GM19025 (cell line): ENCODE measurements around the gene ZNF799.
"Not testable (repeated sequence)": the region's sequence is repeated elsewhere in the genome, so short reads cannot be mapped to it uniquely, and the experiment has no call there.

ENCODE experiments used
- ATAC-seq: cut with Tn5 transposase; IDR thresholded peaks from one replicate; pipeline ENCODE4 v1.9.1; 2021; ENCODE audit warnings: mild to moderate bottlenecking, low read depth, moderate library complexity; ENCODE audit not compliant: unreplicated experiment

ZNF799 gene

GRCh38 chr19:12400633-12401502 is at the start of gene ZNF799:
ZNF799 (minus strand) TSS chr19:12401271; CDS start chr19:12401070, 201 bp downstream.
- ATAC-seq = peak; percentile 91

DNA sequence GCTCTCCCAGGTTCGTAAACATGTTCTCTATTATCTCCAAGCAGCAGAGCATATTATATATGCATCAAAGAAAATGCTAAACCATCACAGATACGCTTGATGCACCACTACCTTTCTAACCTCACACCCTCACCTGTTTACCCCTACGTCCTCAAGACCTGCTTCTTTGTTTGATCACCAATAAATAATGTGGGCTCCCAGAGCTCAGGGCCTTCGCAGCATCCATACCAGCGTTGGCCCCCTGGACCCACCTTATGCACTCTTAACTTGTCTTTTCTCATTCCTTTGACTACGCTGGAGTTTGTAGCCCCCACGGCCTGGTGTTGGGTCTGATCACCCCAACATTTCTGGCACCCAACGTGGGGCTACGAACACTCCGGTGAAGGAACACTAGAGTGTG is 49.8 kb upstream of the ZNF799 start:
- ATAC-seq = no peak

- ATAC-seq = no peak
These were observed 47.7 kb upstream of the ZNF799 start for GRCh38 chr19:12448808-12449207.

DNA sequence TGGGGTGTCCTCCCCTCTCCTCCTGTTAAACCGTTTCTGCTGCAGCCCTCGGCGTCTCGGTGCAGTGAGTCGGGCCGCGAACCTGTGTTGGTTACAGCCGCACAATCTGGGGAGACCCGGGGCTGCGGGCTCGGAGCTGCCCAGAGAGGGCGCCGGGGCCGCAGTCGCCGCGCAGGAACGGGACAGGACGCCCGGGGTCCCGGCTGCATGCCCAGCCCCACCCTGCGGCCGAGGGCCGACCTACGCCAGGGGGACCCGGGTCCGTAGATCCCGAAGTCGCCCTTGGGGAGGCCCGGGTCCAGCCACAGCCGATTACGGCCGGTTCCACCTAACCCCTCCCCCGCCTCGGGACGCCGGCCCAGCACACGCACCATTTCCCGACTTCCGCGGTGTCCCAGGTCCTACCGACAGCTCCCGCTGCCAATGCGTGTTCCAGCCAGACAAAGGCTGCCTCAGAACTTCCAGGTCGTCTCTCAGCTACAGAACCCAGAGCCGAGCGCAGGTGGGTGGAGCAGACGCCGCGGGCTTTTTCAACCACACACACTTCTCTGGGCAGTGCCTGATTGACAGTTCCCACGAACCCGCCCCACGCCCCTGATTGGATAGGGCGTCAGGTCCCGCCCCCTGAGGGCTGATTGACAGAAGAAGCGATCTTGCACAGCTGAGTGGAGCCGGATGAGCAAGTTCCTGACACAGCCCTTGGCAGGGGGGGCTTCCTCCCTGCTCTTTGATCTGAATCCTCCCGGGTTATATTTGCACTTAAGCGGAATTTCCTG is 39.7 kb upstream of the ZNF799 start, which contains the start of gene ZNF443:
Gene ZNF443 (minus strand): TSS at position 481 of the 776 bp plus-strand sequence. CDS start 107 bp downstream, at position 374.
- peak; percentile 96 for ATAC-seq

- peak; percentile 18 for ATAC-seq
These were observed 38.8 kb upstream of the ZNF799 start for GRCh38 chr19:12439686-12440540.

GRCh38 chr19:12430726-12431299 is 29.7 kb upstream of the ZNF799 start:
- not testable (repeated sequence) for ATAC-seq

GRCh38 chr19:12425888-12426274 is 24.8 kb upstream of the ZNF799 start:
- ATAC-seq = no peak

- ATAC-seq = no peak
These were observed 24.3 kb upstream of the ZNF799 start for GRCh38 chr19:12425236-12425887.

DNA sequence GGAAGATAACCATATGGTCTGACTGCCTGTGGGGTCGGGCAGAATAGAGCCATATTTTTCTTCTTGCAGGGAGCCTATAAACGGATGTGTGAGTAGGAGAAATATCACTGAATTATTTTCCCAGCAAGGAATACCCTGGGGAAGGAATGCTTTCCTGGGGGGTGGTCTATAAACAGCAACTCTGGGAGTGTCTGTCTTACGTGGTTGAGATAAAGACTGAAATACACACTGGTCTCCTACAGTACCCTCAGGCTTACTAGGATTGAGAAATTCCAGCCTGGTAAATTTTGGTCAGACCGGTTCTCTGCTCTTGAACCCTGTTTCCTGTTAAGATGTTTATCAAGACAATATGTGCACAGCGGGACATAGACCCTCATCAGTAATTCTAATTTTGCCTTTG is 16.2 kb upstream of the ZNF799 start:
- ATAC-seq = not testable (repeated sequence)

DNA sequence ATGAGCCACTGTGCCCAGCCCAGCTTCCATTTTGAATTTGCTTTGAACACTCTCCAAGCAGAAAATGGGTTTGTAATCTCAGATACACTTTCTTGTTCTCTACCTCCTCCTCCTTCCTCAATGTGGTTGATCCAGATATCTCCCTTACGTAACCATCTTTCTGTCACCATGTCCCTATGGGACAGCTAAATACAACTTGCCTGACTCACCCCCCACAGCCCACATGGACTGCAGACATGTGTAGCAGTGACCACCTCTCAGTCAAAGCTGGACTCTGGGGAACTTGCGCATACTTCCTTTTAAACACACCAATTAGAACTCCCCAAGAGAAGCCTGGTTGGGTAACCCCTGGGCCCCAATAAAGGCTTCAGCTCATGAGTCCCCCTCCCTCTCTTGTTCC is 10.8 kb upstream of the ZNF799 start:
- no peak for ATAC-seq

DNA sequence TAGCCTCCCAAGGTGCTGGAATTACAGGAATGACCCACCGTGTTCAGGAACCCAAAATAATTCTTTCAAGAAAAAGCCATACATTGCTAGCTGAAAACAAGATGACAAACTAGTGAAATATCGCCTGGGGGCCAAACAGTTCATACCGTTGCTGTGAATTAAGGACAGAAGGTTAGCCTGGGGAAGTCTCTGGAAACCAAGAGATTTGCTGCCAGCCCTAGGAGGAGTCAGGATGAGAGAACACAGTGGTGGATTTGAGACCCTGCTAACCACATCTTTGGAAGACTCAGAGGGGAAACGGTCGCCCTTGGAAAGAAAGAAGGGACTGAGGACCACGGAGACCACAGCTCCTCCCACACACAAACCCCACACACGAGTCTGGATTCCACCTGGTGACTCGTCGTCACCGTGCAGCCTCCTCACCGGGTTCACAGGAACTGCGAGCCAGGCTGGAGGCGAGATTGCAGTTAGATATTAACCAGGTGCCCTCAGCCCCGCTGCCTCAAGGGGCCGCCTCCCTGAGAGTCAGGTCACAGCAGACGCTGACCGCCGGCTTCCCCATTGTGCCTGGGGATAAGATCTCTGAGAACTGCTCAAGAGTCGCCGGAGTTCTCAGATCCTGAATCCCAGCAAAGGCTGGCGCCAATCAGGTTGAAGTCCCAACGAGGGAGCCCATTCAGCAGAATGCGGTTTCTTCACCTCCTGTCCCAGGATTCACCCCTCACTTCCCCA is 1.0 kb downstream of the ZNF799 start:
- ATAC-seq = peak; percentile 35

DNA sequence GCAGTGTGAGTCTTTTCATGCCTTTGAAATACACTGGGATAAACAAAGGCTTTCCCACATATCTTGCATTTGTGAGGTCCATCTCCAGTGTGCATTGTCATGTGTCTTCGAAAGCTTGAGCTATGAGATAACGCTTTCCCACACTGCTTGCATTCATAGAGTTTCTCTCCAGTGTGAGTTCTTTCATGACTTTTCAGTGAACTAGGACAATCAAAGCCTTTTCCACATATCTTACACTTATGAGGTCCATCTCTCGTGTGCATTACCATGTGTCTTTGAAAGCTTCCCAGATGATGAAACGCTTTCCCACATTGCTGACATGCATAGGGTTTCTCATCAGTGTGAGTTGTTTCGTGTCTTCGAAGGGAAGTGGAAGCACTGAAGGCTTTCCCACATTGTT is 9.9 kb downstream of the ZNF799 start:
- ATAC-seq = not testable (repeated sequence)

DNA sequence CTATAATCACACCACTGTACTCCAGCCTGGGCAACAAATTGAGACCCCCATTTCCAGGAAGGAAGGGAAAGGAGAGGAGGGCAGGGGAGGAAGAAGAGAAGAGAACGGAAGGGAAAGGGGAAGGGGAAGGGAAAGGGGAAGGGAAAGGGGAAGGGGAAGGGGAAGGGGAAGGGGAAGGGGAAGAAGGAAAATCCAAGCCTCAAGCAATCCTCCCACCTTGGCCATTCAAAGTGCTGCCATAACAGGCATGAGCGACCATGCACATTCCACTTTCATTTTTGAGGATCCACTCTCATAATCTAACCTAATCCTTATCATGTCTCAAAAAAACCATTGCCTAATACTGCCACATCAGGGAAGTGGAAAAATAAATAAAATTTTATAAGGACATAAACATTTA is 14.7 kb downstream of the ZNF799 start:
- not testable (repeated sequence) for ATAC-seq

GRCh38 chr19:12380444-12380737 is 20.7 kb downstream of the ZNF799 start:
- no peak for ATAC-seq

DNA sequence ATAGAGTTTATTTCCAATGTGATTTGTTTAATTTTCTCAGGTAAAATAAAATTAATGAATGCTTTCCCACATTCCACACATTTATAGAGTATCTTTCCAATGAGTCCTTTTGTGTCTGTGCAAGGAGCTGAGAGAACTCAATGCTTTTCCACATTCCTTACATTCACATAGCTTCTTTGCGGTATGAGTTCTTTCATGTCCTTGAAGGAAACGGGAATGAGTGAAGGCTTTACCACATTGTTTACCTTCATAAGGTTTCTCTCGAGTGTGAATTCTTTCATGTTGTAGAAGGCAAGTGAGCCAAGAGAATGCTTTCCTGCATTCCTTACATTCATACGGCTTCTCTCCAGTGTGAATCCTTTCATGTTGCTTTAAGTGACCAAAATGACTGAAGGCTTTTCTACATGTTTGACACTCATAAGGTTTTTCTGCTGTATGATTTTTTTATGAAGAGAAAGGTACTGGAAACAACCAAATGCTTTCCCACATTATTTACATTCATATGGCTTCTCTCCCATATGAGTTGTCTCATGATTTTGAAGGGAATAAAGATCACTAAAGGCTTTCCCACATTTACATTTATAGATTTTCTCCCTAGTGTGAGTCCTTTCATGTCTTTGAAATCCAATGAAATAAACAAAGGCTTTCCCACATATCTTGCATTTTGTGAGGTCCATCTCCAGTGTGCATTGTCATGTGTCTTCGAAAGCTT is 21.2 kb downstream of the ZNF799 start:
- ATAC-seq = no peak

DNA sequence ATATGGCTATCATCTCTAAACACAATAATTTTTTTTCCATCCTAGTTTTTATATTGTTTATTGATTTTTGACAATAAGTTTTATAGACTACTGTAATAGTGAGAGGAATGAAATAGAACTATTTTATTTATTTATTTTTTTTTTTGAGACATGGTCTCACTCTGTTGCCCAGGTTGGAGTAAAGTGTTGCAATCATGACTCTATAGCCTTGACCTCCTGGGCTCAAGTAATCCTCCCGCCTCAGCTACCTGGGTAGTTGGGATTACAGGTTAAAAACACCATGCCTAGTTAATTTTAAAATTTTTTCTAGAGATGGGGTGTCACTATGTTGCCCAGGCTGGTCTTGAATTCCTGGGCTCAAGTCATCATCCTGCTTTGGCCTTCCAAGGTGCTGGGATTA is 27.0 kb downstream of the ZNF799 start:
- no peak for ATAC-seq

GRCh38 chr19:12365236-12366162 is 35.6 kb downstream of the ZNF799 start, which contains the start of gene ZNF442:
ZNF442 (minus strand) TSS chr19:12365683; CDS start chr19:12363631, 2,052 bp downstream.
- peak; percentile 83 for ATAC-seq
